ENCODE data around the gene PPP2R2B. TPM values are rescaled to one million over a fixed set of nuclear protein-coding genes. Genes with fewer than 3 reads are reported as not detected.

The PPP2R2B gene
- total RNA-seq, 1 donor from 2014 or later, result 0.03 TPM

DNA sequence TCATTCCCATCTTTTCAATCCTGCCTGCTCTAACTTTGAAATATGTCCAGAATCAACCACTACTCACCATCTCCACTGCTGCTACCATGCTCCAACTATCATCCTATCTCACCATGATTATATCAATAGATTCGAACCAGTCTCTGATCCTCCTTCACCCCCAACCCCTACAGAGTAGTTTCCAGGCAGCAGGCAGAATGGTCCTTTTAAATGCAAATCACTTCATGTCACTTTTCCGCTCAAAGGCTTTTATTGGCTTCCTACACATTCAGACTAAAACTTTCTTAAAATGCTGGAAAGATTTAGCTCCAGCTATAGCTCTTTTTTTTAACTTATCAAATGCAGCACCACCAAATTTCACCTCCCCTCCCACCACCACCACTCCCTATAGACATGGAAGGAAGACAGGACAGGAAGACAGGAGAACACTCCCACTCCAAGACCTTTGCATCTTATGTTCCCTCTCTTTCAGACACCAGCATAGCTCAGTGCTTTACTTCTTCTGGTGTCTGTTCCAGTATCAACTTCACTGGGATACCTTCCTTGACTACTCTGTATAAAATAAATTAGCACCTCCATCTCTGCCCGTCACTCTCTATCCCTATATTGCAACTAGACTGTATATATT is 9.9 kb upstream of the PPP2R2B start:
- DNase-seq (ENCODE audit: low spot score) (no peak), ATAC-seq (no peak)

DNA sequence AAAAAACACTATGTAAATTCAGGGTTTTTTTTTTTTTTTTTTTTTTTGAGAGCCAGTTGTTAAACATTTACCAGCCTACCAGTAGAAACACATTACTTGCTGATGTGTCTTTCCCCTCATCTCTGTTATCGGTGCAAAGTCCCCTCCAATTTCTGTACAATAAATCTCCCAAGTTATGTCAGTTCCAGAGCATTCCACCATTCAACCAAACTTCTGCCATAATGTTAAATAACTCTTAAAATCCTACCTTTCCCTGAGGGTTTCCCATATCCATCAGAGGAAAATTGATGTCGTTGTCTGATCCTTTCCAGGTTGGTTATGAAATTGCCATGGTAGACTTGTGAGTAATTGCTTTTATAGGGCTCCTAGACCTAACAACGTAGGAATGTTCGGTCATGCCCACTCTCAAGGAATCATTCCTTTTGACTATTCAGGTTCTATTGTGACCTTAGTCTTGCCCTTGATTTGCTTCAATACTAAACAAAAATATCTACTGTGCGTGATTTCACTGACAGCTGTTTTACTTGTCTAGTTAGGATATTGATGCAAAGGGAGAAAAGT is 5.6 kb upstream of the PPP2R2B start:
- ATAC-seq (no peak), DNase-seq (ENCODE audit: low spot score) (no peak)

DNA sequence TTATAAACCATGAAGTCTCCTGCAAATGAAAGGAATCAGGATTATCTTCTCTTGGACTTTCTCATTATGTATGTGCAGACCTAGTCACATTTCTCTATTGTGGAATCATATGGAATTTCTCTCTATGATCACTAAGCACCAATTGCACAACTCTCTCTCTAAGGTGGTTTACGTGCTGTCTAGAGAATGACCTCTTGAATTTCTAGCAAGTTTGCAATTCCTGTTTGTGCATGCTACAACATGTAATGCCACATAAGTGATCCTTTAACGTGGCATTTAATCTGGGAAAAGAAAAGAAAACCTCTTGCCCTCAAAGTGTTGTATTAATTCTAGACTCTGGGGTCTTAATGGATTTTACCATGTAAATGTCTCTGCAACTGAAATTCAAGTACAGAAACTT is 5.0 kb upstream of the PPP2R2B start:
- ATAC-seq (no peak), DNase-seq (ENCODE audit: low spot score) (no peak)

DNA sequence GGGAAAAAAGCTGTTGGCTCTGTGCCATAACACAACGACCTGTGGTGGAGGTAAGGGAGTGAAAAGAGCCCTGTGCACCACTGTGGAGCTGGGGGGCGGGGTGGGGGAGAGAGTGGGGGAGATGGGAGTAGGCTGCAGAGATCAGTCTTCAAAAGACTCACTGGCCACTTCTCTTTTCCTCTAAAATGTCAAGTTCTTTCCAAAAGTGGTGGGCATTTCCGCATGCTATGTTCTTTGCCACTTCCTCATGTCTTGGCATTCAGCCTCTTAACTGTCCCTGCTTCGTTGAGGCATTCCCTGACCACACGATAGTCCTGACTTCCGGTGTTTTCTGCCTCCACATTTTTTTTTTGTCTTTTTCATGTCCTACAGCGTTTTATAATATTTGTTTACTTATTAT is 2.4 kb upstream of the PPP2R2B start:
- DNase-seq (ENCODE audit: low spot score), result no peak
- no peak for ATAC-seq

DNA sequence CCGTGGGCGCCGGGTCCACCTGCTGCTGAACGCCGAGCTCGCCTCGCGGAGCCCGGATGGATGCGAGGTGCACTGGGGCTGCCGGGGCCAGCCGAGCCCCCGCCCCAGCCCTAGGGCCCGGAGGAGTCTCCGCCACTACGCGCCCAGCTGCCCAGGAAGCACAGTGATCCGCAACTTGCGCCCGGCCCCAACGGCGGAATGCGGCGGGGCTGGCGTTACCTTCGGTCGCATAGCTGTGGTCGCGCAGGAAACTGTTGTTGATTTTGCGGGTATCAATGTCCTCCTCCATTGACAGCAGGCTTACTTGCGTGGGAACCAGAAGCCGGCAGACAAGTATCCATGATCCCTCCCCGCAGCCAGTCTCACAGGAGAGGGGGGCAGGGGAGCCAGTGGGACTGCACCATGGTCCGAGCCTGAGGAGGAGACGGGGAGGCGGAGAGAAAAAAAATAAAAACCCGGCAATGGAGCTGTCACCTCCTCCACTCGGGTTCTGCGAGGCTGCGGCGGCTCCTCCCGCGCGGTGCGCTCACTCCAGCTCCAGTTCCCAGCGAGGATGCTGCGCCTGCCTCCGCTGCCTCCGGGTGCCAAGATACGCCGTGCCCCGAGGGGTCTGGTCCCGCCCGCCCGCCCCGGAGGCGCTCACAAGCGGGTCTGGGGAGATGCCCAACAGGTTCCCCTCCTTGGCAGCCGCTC is 628 bp downstream of the PPP2R2B start:
- peak; percentile 61 for ATAC-seq

DNA sequence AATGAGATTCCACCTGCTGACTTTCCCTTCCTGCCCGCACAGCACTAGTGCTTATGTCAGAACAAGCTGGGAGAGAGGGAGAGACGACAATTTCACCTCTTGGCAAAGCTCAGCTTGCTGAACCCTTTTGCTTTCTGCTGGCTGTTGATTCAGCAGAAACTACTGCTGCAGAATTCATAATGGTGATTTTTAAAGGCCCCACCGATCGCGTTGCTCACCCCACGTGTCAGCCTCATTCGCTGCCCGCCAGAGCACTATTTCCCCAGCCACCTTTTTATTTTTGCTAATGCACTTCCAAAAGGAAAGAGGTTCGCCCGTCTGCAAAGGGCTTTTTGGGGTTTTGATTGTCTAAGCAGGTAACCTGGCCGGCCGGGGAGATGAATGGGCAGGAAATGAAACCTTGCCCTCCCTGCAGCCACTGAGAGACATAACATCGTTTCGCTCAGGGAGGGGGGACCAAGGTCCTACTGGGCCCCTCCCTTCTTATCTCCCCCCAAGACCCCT is 1.3 kb downstream of the PPP2R2B start:
- ATAC-seq (peak; percentile 64), DNase-seq (ENCODE audit: low spot score) (no peak)

More for the DNA sequence above, 628 bp downstream of the PPP2R2B start:
- DNase-seq (ENCODE audit: low spot score), result no peak

DNA sequence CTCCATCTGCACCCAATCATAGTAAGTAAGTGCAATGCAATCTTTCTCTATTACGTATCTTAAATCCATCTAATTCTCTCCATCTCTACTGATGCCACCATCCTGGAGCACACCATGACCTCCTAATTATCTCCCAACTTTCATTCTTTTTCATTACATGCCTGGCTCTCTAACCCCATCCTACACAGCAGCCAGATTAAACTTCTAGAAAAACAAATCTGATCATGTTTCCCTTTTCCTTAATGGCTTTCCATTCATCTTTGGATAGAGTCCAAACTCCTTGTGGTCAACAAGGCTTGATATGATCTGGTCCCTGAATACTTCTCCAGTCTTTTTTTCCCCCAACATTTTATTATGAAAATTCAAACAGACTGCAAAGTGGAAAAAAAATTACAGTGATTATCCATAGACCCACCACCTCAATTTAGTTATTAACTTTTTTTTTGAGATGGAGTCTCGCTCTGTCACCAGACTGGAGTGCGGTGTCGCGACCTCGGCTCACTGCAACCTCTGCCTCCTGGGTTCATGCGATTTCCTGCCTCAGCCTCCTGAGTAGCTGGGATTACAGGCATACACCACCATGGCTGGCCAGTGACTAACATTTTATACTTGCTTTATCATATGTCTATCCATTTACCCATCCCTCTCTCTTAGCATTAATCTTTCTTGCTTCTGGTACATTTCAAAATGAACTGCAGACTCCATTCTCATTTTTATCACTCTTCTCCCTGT is 5.2 kb downstream of the PPP2R2B start:
- DNase-seq (ENCODE audit: low spot score), result no peak
- ATAC-seq, result no peak

DNA sequence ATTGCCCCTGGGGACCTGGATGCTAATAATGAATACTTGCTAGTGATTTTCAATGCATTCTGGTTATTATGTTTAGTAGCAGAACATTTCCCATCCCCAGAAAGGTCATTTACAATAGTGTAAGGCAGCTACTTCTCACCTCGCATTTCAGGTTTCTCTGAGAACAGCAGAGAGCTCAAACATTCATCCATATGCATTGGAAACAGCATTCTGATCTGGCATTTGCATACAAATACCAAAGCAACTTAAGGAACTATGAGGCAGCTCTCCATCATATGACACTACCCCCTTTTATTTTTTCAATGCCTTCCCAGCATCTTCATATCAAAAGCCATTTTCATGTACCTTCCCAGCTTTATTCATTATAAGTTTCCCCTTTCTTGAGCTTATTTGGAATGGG is 6.4 kb downstream of the PPP2R2B start:
- ATAC-seq (no peak), DNase-seq (ENCODE audit: low spot score) (no peak)

DNA sequence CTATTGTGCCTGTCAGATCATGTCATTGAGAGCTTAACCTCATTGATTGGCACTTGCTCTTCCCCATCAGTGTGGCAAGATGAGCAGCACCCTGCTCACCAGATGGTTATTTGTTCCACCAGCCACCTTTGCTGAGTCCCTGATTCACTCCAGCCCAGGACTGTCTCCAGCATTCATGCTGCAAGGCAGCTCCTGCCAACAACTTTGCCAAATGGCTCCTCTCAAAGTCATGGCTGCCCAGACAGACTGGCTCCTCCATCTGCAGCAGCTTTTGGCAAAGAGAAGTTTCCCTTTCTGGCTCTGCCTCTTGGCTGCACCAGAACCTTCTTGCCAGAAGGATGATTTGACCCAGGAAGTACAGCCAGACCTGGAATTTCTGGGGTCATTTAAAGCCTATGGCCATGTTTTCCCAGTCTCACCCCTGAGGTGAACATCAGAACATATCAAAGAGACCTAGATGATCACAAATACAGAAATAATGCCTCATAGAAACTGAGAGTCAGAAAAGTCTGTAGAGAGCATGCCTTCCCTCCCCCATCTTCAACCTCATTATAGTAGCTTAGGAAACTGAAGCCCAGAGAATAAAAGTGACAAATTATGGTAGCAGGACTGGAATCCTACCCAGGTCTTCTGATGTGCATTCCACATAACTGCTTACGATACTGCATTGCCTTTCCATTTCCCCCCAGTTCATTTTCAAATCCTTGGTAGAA is 10.4 kb downstream of the PPP2R2B start:
- ATAC-seq (no peak), DNase-seq (ENCODE audit: low spot score) (no peak)

DNA sequence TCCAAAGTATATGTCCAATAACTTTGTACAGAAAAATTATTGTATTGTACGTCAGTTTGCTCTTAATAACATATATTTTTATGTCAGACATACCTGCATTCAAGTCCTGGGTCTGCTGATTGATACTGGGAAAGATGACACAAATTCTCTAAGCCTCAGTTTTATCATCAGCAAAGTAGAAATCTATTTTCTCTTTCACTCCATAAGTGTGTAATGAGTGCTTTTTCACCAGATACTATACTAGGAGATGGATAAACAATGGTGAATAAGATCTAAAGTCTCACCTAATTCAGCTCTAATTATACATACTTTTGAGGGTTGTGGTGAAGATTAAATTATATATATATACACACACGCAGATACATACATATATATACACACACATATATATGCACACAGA is 12.3 kb downstream of the PPP2R2B start:
- ATAC-seq, result no peak
- no peak for DNase-seq (ENCODE audit: low spot score)

DNA sequence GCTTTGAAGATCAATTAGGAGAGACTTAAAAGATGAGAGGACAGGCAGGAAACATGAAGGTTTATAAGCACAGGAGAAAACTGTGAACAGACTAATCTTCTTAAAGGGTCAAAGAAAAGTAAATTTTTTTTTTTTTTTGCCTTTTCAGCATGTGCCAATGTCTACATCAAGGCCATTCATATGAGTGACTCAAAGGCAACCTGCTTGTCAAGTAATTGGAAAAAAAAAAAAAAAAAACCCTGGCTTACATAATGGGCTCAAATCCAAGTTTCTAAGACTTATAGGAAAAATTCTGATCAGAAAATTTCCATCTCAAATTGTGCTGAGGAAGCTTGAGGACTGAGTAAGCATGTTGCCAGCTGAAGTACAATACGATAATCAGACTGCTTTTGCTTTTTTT is 15.9 kb downstream of the PPP2R2B start:
- no peak for ATAC-seq
- no peak for DNase-seq (ENCODE audit: low spot score)

DNA sequence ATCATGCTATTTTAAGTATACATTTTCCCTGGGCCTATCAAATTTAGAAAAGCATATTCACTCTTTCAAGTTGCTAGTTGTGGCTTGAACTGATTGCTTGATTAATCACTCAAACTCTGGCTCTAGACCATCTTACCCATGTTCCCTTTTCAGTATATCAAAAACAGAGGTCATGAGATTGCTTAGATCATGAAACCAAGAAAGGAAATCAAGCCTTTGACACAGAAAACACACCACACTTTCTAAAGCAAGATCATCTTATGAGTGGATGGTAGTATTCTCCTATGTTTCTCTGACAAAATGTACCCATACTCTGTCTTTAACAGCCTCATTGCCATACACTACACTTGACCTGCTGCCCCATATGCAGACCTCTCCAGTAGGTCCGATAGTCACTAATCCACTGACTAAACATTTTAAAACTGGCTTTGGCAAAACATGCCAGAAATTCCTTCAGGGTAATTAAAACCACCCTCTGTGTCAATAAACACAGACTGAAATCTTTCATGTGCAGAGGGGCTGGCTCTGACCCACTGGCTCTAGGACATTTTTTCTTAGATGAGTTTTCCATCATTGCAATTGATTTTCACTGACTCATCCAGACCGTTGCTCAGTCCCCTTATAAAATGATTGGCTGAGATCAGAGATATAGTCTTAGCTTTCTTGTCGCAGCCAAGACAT is 18.2 kb downstream of the PPP2R2B start:
- no peak for ATAC-seq
- DNase-seq (ENCODE audit: low spot score), result no peak

DNA sequence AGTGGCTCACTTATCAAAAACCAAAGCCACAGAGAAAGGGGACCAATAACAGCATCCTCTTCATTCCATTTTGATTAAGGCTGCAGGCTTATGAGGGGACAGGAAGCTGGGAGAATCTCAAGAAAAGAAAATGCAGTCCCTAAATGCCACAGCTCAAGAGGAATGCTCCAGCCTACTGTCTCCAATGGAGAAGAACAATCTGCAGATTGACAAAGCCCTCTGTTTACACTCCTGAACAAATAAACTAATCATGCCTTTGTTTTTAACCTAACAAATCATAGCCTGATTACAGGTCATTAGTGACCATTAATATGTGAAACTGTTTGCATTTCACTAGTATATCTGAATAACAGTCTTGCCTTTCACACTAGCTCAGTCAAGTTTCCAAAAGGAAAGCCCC is 26.5 kb downstream of the PPP2R2B start:
- ATAC-seq (no peak), DNase-seq (ENCODE audit: low spot score) (no peak)

DNA sequence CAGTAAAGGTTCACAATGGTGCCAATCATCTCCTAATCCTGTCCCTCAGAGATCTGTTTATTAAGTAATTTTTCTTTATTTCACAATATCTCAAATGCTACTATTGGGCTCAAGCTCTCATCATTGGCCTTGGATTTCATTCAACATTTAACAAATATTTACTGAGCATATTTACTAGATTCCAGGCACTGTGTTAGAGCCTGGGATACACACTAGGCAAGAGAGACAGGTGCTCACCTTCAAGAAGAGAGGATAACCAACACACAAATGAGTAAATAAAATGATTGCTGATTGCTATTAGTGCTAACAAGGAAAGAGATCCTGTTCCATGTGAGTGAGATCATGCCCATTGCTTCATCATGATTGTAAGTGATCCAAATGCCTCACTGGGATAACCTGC is 27.4 kb downstream of the PPP2R2B start:
- DNase-seq (ENCODE audit: low spot score) (no peak), ATAC-seq (peak; percentile 74)

DNA sequence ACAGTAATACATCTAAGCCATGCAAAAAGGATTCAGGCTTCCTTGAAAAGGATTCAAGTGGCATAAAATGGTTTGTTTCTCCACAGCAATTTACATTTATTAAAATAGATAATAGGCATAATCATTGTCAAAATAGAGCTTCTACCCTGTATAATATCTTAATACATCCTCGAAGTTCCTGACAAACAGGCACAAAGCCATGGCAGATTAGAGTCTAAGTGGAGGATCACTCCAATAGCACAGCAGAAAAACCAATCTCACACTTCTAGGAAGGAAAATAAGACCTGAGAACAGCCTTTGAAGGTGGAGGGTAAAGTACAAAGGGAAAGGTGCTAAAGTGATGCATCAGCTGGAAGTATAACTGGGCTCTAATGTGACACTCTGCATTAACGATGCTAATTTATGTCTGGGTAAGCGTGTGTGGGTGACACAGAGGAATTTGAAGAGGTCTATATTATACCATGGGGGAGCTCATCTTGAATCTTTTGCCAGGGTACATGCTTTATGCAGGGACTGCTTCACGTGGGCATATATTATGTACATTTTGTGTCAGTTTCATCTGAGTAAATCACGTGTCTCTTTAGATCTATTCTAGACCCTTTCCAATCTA is 28.8 kb downstream of the PPP2R2B start:
- ATAC-seq (no peak), DNase-seq (ENCODE audit: low spot score) (no peak)

DNA sequence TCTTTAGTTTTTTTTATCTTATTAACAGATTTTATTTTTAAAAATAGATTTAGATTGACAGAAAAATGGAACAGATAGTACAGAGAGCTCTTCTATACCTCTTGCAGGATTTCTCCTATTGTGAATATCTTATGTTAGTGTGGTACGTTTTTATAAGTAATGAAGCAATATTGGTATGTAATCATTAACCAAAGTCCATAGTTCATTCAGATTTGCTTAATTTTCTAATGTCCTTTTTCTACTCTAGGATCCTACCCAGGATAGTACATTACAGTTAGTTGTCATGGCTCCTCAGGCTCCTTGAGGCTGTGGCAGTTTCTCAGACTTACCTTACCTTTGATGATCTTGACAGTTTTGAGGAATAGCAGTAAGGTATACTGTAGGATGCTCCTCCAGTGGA is 30.4 kb downstream of the PPP2R2B start:
- ATAC-seq (peak; percentile 72), DNase-seq (ENCODE audit: low spot score) (no peak)

DNA sequence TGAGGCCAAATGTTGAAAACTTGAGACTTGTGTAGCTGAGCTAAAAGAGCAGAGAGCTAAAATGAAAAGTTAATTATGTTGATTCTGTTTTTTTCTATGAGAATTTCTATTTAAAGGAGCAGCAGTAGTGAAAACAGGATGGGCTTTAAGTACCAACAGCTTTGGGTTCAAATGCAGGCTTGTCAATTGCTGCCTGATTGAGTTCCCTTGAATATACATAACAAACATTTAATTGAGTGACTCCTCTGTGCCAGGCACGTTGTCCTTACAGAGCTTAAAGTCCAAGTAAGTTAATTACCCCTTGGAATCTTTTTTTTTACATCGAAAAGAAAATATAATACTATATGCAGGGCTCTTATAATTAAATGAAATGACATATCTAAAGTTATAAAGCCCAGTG is 38.5 kb downstream of the PPP2R2B start:
- ATAC-seq (no peak), DNase-seq (ENCODE audit: low spot score) (no peak)

DNA sequence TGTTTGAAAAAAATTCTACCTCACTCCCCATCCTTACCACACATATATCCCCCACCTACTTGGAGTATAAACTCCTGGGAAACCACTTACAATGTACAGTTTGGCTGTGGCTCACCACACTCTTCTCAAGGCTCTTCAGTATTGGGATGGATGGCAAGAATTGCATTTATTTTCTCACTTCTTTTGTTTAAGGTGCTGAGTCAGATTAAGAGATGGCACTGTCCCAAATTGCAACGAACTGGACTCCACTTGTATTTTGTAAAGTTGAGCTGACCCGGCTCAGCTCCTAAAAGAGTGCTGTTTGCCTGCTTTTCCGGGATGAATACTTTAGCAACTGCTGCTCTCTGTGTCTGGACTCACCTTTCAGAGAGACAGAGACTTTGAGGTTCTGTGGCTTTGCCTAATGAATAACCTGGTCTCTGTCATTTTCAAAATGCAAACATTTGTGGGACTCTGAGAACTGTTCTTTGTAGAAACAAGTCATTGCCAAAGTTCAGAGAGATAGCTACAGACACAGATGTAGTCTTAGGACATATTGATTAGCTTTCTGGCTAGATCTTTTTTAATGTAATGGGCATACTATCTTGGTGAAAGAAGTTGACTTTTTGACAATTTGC is 42.2 kb downstream of the PPP2R2B start:
- ATAC-seq, result peak; percentile 36
- no peak for DNase-seq (ENCODE audit: low spot score)

DNA sequence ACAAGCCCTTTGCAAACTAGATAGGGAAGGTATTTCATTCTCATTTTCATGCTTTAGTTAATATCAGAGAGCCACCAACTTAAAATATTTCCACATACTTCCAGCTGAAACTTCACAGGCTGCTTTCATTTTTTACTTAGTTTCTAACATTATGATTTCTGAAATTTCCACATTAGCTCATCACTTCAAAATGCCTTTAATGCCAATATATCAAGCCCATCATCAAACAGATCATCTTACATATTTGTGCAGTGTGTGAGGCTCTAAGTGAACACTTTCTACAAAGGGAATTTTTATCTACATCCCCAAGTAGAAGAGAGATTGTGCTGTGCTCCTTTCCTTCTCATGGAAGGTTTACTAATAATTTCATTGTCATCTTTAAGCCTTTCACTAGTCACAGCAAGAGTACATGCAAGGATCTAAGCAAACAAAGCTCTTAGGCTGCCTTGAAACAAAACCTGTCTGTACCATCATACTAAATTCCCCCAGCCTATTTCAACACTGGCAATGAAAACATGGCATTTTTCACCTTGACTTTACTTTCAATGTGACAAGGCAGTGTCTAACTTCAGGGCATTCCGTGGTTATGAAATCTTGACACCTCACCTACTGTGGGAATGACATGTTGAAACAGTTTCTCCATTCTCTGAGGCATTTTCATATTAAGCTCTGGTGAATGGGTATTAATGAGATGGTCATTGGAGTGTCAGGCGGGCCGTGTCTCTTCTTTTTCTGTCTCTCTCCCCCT is 45.4 kb downstream of the PPP2R2B start:
- DNase-seq (ENCODE audit: low spot score) (no peak), ATAC-seq (no peak)
